GM12878 (cell line): ENCODE measurements around the gene MAFF. TPM values are rescaled to one million over a fixed set of nuclear protein-coding genes. Genes with fewer than 3 reads are reported as not detected.

Experiments
- HDAC2 ChIP-seq: fragments of 200-600 bp; sonication (generic); IDR thresholded peaks from 2 replicates; pipeline ENCODE4 v1.6.1; 2017
- IKZF1 ChIP-seq: fragments of 450-650 bp; conservative IDR thresholded peaks from 2 replicates; pipeline ENCODE4 v1.6.1; 2017; ENCODE audit warnings: antibody characterized with exemption, mild to moderate bottlenecking
- IRF4 ChIP-seq: IDR thresholded peaks from 2 replicates; pipeline ENCODE4 v1.6.1; 2011; ENCODE audit warnings: low read depth, low read length
- IRF5 ChIP-seq: fragments of 450-650 bp; IDR thresholded peaks from 2 replicates; pipeline ENCODE4 v1.6.1; 2017; ENCODE audit warnings: borderline replicate concordance
- MAX ChIP-seq: IDR thresholded peaks from 2 replicates; pipeline ENCODE4 v1.6.1; 2012; ENCODE audit warnings: low read depth, low read length, improper control_type of control experiment
- MEF2B ChIP-seq: fragments of 450-650 bp; IDR thresholded peaks from 2 replicates; pipeline ENCODE4 v1.6.1; 2018; ENCODE audit warnings: mild to moderate bottlenecking, moderate library complexity; ENCODE audit not compliant: partially characterized antibody, poor library complexity, severe bottlenecking
- MLLT1 ChIP-seq: fragments of 450-650 bp; IDR thresholded peaks from 2 replicates; pipeline ENCODE4 v1.6.1; 2016; ENCODE audit warnings: mild to moderate bottlenecking
- MYB ChIP-seq: fragments of 150-350 bp; IDR thresholded peaks from 2 replicates; pipeline ENCODE4 v1.6.1; 2014; ENCODE audit warnings: mild to moderate bottlenecking, low read depth, low read length, borderline replicate concordance
- PKNOX1 ChIP-seq: fragments of 450-650 bp; IDR thresholded peaks from 2 replicates; pipeline ENCODE4 v1.6.1; 2016; ENCODE audit warnings: mild to moderate bottlenecking
- POLR2A ChIP-seq: IDR thresholded peaks from 2 replicates; pipeline ENCODE4 v1.6.1; 2011; ENCODE audit warnings: low read depth, mild to moderate bottlenecking, low read length
- REST ChIP-seq: IDR thresholded peaks from 2 replicates; pipeline ENCODE4 v1.6.1; 2012; ENCODE audit warnings: mild to moderate bottlenecking, low read depth, low read length
- SIX5 ChIP-seq: IDR thresholded peaks from 2 replicates; pipeline ENCODE4 v1.6.1; 2011; ENCODE audit warnings: mild to moderate bottlenecking, low read depth, low read length, moderate library complexity; ENCODE audit not compliant: severe bottlenecking
- TAF1 ChIP-seq: IDR thresholded peaks from 2 replicates; pipeline ENCODE4 v1.6.1; 2011; ENCODE audit warnings: mild to moderate bottlenecking, low read depth, low read length, borderline replicate concordance
- polyA plus RNA-seq, 11 experiments: library from polyadenylated mRNA; depleted of rRNA in 4 of 11; unstranded in 6 of 11; stranded (reverse) in 5 of 11; fragments of >200 nt; fragmentation: Nextera tagmentation in 4 of 11; fragmentation: Illumina TruSeq in 1 of 11; extraction: Ambion mirVana in 4 of 11; extraction: Trizol in 1 of 11; gene quantifications; 1 replicate in 1 of 11; 2 replicates in 10 of 11; pipeline versions ENCODE4 v1.2.1 to v1.2.3, GENCODE V29; 2011 to 2016; ENCODE audit warnings: inconsistent platforms in 2 of 11, missing spikeins in 2 of 11, low read depth in 1 of 11
- total RNA-seq, 4 experiments: library from RNA; depleted of rRNA in 3 of 4; stranded (reverse); fragments of >200 nt in 3 of 4; fragmentation: Illumina TruSeq in 1 of 4; extraction: Trizol in 1 of 4; gene quantifications; 2 replicates each; pipeline versions ENCODE4 v1.2.1 to v1.2.3, GENCODE V29; 2013 to 2021
- TF ChIP-seq, protein P1 (sequence below): fragments of 450-650 bp; IDR thresholded peaks from 2 replicates; pipeline ENCODE4 v1.6.1; 2017; ENCODE audit warnings: mild to moderate bottlenecking, moderate library complexity

Gene MAFF
- total and polyA plus RNA-seq, 10 of the 15 experiments (the other 5 are each of a cell fraction or from before 2014, with no cell fraction given), result 0.22 to 2.3 (median 0.81) TPM; not detected in 1

- TF ChIP-seq HDAC2, result no peak
- no peak for TF ChIP-seq REST
- TF ChIP-seq MAX, result peak; percentile 50; the same call in 1 of the 2 replicates
- no peak for TF ChIP-seq IRF4
- TF ChIP-seq IKZF1, result peak; percentile 76
- TF ChIP-seq SIX5, result no peak
- TF ChIP-seq, protein P1, sequence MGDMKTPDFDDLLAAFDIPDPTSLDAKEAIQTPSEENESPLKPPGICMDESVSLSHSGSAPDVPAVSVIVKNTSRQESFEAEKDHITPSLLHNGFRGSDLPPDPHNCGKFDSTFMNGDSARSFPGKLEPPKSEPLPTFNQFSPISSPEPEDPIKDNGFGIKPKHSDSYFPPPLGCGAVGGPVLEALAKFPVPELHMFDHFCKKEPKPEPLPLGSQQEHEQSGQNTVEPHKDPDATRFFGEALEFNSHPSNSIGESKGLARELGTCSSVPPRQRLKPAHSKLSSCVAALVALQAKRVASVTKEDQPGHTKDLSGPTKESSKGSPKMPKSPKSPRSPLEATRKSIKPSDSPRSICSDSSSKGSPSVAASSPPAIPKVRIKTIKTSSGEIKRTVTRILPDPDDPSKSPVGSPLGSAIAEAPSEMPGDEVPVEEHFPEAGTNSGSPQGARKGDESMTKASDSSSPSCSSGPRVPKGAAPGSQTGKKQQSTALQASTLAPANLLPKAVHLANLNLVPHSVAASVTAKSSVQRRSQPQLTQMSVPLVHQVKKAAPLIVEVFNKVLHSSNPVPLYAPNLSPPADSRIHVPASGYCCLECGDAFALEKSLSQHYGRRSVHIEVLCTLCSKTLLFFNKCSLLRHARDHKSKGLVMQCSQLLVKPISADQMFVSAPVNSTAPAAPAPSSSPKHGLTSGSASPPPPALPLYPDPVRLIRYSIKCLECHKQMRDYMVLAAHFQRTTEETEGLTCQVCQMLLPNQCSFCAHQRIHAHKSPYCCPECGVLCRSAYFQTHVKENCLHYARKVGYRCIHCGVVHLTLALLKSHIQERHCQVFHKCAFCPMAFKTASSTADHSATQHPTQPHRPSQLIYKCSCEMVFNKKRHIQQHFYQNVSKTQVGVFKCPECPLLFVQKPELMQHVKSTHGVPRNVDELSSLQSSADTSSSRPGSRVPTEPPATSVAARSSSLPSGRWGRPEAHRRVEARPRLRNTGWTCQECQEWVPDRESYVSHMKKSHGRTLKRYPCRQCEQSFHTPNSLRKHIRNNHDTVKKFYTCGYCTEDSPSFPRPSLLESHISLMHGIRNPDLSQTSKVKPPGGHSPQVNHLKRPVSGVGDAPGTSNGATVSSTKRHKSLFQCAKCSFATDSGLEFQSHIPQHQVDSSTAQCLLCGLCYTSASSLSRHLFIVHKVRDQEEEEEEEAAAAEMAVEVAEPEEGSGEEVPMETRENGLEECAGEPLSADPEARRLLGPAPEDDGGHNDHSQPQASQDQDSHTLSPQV, result no peak
- TF ChIP-seq POLR2A, result peak; percentile 37; the same call in 1 of the 2 replicates
- no peak for TF ChIP-seq PKNOX1
- peak; percentile 53; the same call in 1 of the 2 replicates for TF ChIP-seq MLLT1
- no peak for TF ChIP-seq TAF1
- no peak for TF ChIP-seq MEF2B
- no peak for TF ChIP-seq IRF5
- TF ChIP-seq MYB, result no peak
Measured at GRCh38 chr22:38202437-38203089, 769 bp downstream of the MAFF start (continued).
